ENCODE measurements around the gene TRPM6.
A peak's percentile ranks its signal among the peaks of the same experiment; 100 is the strongest.

TRPM6 gene

DNA sequence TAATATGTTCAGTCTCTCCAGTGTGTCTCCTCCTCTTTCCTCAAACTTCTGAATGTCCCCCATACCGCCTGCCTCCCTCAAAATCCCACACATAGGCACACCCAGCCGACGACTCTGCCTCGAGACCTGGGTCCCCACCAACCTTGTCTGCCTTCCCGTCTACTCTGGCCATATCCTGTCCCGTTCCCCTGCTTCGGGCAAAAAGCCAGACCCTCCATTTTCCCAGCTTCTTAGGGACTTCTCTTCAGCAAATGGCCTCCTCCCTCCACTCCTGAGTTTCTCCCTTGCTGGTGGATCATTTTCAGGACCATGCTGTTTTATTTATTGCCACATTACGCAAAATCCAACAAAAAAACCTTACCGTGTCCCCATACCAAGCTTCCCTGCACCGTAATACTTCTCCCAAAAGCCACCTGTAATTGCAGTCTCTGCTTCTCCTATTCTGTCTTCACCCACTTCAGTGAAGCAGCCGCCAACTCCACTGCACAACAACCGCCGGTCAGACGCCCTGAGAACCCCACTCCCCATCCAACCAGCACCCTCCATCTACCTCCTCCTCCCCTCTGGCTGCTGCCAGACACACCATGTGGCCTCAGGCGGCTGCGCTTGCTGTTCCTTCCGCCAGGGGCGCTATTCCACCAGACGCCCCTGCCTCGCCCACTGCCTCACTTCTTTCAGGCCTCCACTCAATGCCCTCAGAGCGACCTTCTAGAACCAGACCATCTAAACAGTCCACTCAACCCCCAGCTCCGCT is 117.0 kb downstream of the TRPM6 start:
- DNase-seq, result peak; percentile 50

DNA sequence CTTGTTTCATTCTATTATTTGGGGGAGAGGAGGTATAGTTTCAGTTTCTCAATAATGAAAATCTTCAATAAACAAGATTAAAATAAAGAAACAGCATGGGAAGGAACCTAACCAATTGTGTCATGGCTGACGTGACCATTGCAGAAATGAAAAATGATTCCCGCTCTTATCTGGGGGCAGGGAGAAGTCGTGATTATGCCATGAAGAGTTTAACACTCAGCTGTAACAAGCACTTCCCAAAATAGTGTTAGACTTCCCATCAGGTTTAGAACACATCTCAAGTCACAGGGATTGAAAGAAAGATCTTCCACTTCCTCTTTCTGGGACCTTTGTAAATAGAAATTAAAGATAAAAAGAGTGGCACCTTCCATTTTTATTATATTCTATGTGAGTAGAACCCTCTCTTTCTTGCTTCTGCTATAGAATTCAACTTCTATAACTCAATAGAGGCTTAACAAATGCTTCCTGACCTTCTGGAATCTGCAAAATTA is 122.2 kb downstream of the TRPM6 start:
- DNase-seq, result no peak

DNA sequence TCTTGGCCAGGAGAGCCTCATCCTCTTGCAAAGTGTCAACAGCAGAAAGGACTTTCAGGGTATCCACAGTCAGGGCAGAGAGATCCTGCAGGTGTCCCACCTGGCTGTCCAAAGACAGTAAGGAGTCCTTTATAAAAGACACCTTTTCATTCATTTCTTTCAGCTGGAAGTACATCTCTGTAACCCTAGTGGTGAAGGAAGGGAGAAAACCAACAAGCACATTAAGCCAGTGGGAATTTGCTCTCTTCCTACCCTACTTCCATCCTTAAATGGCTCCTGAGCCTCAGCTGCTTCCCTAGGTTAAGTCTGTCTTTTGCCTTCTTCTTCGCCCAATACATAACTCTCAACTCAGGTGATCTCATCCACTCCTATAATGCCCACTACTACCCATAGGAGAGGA is 124.8 kb downstream of the TRPM6 start:
- no peak for DNase-seq

GRCh38 chr9:74760031-74760700 is 127.6 kb downstream of the TRPM6 start:
- DNase-seq, result no peak

GRCh38 chr9:74755999-74756398 is 131.7 kb downstream of the TRPM6 start:
- DNase-seq, result no peak

GRCh38 chr9:74755355-74755754 is 132.4 kb downstream of the TRPM6 start:
- DNase-seq, result no peak

DNA sequence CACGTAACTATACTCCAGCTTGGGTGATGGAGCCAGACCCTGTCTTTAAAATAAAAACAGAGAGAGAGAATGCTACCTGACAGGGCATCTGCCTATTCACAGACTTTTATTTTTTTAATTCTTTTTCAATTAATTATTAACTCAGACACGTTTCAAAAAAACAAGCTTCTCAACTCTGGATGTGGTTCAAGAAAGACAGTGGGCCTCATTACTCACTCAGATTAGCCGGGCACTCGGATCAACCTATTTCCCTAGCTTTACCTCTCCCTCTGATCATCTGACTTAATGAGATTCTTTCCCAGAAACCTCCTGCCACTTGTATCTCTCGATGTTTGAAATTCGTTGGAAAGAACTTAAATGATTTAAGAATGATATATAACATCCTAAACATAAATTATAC is 134.1 kb downstream of the TRPM6 start:
- no peak for DNase-seq

DNA sequence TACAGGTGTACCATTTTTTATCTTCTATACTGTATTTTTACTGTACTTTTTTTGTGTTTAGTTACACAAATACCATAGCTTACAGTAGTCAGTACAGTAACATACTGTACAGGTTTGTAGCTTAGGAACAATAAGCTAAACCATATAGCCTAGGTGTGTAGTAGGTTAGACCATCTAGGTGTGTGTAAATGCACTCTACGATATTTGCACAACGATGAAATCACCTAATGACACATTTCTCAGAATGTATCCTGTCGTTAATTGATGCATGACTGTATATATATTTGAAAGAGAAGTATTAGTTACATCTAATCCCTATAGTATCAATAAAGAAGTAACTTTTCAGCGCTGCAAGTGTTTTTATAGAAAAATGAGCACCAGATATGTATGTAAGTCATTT is 138.8 kb downstream of the TRPM6 start:
- DNase-seq, result no peak

- DNase-seq, result peak; percentile 34
Measured at GRCh38 chr9:74742792-74743730, 144.7 kb downstream of the TRPM6 start.

GRCh38 chr9:74742191-74742790 is 145.4 kb downstream of the TRPM6 start:
- DNase-seq, result no peak

DNA sequence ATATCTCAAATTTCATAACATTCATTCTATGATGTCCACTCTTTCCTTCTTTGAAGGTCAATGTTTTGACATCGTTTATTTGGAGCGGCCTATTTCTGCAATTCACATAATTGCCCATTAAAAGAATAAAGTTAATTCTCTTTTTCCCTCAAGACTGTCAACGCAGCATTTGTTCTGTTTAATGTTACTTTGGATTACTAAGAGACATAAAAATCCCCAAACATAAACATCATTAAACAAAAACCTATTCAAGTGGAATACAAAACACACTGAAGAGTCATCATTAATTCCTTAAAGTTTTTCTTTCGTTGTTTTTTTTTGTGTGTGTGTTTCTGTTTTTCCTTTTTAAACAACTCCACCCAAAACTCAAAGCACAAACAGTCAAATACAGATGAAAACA is 151.1 kb downstream of the TRPM6 start:
- no peak for DNase-seq

GRCh38 chr9:74735761-74736160 is 152.0 kb downstream of the TRPM6 start:
- DNase-seq, result no peak

GRCh38 chr9:74729136-74729695 is 158.5 kb downstream of the TRPM6 start:
- DNase-seq, result no peak

- DNase-seq, result no peak
Measured at GRCh38 chr9:74728176-74728575, 159.5 kb downstream of the TRPM6 start.

GRCh38 chr9:74726581-74726980 is 161.1 kb downstream of the TRPM6 start:
- no peak for DNase-seq

DNA sequence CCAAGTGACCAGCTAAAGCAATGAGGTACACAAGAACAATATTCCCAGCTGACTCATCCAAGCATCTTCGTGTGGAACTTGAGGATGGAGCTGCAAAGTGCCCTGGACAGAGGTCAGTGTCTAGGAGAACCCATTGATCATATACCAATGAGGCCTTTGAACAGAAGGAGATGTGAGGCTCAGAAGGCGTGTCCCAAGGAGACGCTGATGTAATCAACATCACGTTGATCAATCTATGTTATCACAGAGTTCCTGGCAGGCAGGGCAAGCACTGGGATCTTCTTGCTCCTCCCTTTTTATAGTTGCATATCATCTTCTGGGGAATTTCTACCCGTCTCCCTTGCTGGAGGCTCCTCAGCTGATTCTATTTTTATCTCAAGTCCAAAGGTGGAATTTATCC is 163.4 kb downstream of the TRPM6 start:
- no peak for DNase-seq

DNA sequence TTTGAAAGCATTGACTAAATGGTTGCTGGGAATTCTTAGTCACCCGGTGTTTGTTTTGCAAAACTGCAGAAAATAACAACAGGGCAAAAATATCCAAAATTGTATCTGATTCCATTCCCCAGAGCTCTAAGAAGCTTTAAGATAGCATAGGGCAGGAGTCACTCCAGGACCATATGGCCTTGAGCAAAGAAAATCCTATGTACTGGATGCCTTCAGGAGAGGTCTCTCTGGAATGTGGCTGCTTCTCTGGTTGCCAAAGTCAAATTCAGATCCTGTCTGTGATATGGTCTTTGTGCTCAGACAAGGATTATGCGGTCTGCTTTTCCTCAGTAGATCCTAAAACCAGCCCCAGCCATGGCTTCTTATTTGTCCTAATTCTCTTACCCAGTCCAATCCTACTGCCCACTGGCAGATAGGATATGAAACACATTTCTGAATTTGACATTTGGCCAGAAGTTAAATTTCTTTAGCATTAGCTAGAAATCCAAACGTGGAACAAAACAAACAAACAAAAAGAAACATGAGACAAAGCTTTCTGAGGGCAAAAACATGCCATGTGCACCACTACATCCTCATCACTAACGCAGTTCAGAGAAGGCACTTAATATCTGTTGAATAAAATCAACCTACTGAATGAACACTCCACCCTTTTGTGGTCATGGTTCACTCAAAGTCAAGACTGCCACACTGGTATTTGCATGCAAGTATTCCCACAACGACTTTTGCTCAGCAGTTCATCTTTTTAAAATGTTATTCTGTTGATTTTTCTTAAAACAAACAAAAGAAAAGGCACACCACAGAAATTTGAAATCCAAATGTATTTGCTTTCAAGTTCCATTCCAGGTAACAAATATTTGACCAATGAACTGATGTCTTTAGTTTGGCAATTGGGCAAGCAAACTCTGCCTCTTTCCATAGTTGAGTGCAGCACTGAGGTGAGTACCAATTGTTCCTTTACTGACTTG is 165.7 kb downstream of the TRPM6 start:
- DNase-seq, result no peak

GRCh38 chr9:74719306-74719705 is 168.4 kb downstream of the TRPM6 start:
- no peak for DNase-seq

GRCh38 chr9:74718709-74719108 is 169.0 kb downstream of the TRPM6 start:
- no peak for DNase-seq

GRCh38 chr9:74711341-74711740 is 176.4 kb downstream of the TRPM6 start:
- DNase-seq, result no peak

DNA sequence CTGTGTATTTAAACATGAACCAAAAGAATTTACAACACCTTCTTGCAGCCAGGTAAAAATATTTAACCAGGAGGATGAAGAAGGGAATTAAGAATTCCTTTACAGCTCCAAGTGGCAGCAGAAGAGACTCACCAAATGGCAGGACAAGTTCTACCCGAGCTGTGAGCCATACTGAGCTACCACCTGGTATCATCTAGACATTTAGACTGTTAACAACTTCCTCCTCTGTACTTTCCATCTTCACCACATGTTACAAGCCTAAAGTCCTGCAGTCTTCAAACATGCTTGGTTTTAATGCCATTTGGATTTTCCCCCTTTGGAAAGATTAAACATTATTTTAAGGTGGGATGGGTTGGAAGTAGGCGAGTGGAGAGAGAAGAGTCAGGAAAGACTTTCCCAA is 190.2 kb downstream of the TRPM6 start:
- DNase-seq, result no peak
